Prostate gland (tissue), 2 donors: ENCODE results near the gene PLAC8.

Experiments
- CTCF ChIP-seq, 4 experiments: fragments of 200-600 bp in 2 of 4; fragments of 450-650 bp in 2 of 4; sonication (generic) in 2 of 4; IDR thresholded peaks; 1 replicate in 3 of 4; 2 replicates in 1 of 4; pipeline ENCODE4 v1.5.1; 2016 to 2019; ENCODE audit warnings: antibody characterized with exemption in 4 of 4, mild to moderate bottlenecking in 2 of 4, moderate library complexity in 2 of 4
- POLR2A ChIP-seq: fragments of 450-650 bp; IDR thresholded peaks from one replicate; pipeline ENCODE4 v1.6.1; 2016; ENCODE audit warnings: antibody characterized with exemption, mild to moderate bottlenecking

GRCh38 chr4:83043801-83044407 lies 70.6 kb downstream of the PLAC8 start:
- TF ChIP-seq CTCF (IDR thresholded peaks at IDR 0.05): no peak
- TF ChIP-seq POLR2A: no peak
